CD4-positive, alpha-beta memory T cell (primary cell): ENCODE data around the gene STAT5A. TPM values are rescaled to one million over a fixed set of nuclear protein-coding genes. Genes with fewer than 3 reads are reported as not detected.
A peak's percentile ranks its signal among the peaks of the same experiment; 100 is the strongest.

Experiments used
- CTCF ChIA-PET: fragments of 350-600 bp; sonication (Branson Sonifier 250); formaldehyde crosslinking; loops from one replicate; lab custom pipeline; 2021; ENCODE audit warnings: inconsistent platforms; ENCODE audit not compliant: partially characterized antibody; lab: Charles Lee
- POLR2A ChIA-PET: fragments of 350-600 bp; sonication (Branson Sonifier 250); formaldehyde crosslinking; loops from one replicate; lab custom pipeline; 2021; ENCODE audit not compliant: partially characterized antibody; lab: Charles Lee
- DNase-seq, 5 donors: peaks; one replicate each; pipeline versions ENCODE4 v3.0.0 to v3.0.0-alpha.2; 2020 to 2022; ENCODE audit warnings: mixed read lengths in 1 of 5
- H3K27ac ChIP-seq: one replicate; pipeline ENCODE4 v1.7.0; 2013; ENCODE audit warnings: low read depth, low read length
- H3K27me3 ChIP-seq: 2 replicates; pipeline ENCODE4 v1.7.0; 2013; ENCODE audit warnings: mild to moderate bottlenecking, low read length, moderate library complexity; ENCODE audit not compliant: insufficient read depth
- H3K36me3 ChIP-seq: 2 replicates; pipeline ENCODE4 v1.7.0; 2013; ENCODE audit warnings: mild to moderate bottlenecking, low read length, moderate library complexity; ENCODE audit not compliant: insufficient read depth
- H3K4me1 ChIP-seq: 2 replicates; pipeline ENCODE4 v1.7.0; 2013; ENCODE audit warnings: mild to moderate bottlenecking, low read length, moderate library complexity; ENCODE audit not compliant: insufficient read depth
- H3K4me3 ChIP-seq, 2 donors: one replicate each; pipeline ENCODE4 v1.7.0; 2013; ENCODE audit warnings: low read length in 2 of 2, mild to moderate bottlenecking in 1 of 2
- H3K9me3 ChIP-seq, 2 donors: one replicate each; pipeline ENCODE4 v1.7.0; 2013; ENCODE audit warnings: low read length in 2 of 2, control low read depth in 1 of 2; ENCODE audit not compliant: control insufficient read depth in 1 of 2
- H3K27ac Mint-ChIP-seq, 7 donors: one replicate each; pipeline ENCODE4 v1.8.0; 2020 to 2021; ENCODE audit warnings: mixed read lengths in 7 of 7, mild to moderate bottlenecking in 6 of 7, inconsistent platforms in 3 of 7, moderate library complexity in 3 of 7
- H3K27me3 Mint-ChIP-seq, 2 donors: one replicate each; pipeline ENCODE4 v1.8.0; 2020 to 2021; ENCODE audit warnings: mixed read lengths in 2 of 2
- H3K36me3 Mint-ChIP-seq, 2 donors: one replicate each; pipeline ENCODE4 v1.8.0; 2020 to 2021; ENCODE audit warnings: mixed read lengths in 2 of 2, inconsistent platforms in 1 of 2, mild to moderate bottlenecking in 1 of 2
- H3K4me1 Mint-ChIP-seq, 4 donors: one replicate each; pipeline ENCODE4 v1.8.0; 2020 to 2021; ENCODE audit warnings: mixed read lengths in 4 of 4, mild to moderate bottlenecking in 1 of 4
- H3K4me3 Mint-ChIP-seq, 8 donors: one replicate each; pipeline ENCODE4 v1.8.0; 2020 to 2021; ENCODE audit warnings: mixed read lengths in 8 of 8, mild to moderate bottlenecking in 7 of 8, moderate library complexity in 6 of 8, inconsistent platforms in 3 of 8
- H3K9me3 Mint-ChIP-seq, 8 donors: one replicate each; pipeline ENCODE4 v1.8.0; 2020 to 2021; ENCODE audit warnings: mixed read lengths in 8 of 8, mild to moderate bottlenecking in 5 of 8, inconsistent platforms in 3 of 8, moderate library complexity in 1 of 8
- intact Hi-C: fragments of 100-400 bp; cut with micrococcal nuclease; formaldehyde crosslinking; loops from one replicate; pipeline ENCODE4 v1.15.1; 2023
- polyA plus RNA-seq, 2 donors: library from polyadenylated mRNA; unstranded; fragments of 300-500 nt; fragmentation: Illumina TruSeq; gene quantifications; one replicate each; pipeline ENCODE4 v1.2.3, GENCODE V29; 2021
- total RNA-seq, 2 experiments: library from RNA; stranded (reverse); gene quantifications; one replicate each; pipeline ENCODE4 v1.2.3, GENCODE V29; 2021

The STAT5A gene
- total and polyA plus RNA-seq, 4 experiments from 2014 or later: 66.7 to 133 (median 112) TPM

DNA sequence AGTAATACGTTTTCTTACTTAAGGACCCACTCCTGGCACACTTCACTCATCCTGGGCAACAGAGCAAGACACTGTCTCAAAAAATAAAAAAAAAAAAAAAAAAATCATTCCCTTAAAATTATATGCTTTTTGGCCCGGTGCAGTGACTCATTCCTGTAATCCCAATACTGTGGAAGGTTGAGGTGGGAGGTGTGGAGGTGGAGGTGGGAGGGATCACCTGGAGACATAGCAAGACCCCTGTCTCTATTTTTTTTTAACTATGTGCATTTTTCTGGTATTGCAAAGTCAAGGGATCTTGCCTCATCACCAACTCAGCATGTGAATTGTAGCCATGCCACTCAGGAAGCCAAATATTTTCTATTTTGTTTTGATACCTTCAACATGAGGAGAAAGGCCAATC lies 21.8 kb upstream of the STAT5A start:
- ChIA-PET POLR2A (interaction anchor here (1.7 to 13.6 kb wide), 4 partner anchors 9 to 23 kb away, joined by 6 to 286 read pairs (median 20); partner anchors contain the start of gene STAT5B), CTCF (interaction anchor here (0.9 kb wide), 1 partner anchor 8 kb away, joined by 3 read pairs; no protein-coding TSS in a partner anchor)
- DNase-seq: no peak
- Histone ChIP-seq H3K27ac (peak overlapping the region; percentile 92), H3K36me3 (no peaks in the 10 kb centered on the region), H3K27me3 (no peaks in the 10 kb centered on the region), H3K4me3 (no peak overlapping the region), H3K9me3 (no peaks in the 10 kb centered on the region), H3K4me1 (peaks cover 65% of the 10 kb centered on the region)
- Mint-ChIP-seq H3K27ac (peak overlapping the region; percentile 94 to 99 (median 95)), H3K4me3 (peak overlapping the region in 7 of 8 donors; percentile 5 to 82 (median 40)), H3K4me1 (peaks cover 34 to 65% (median 50%) of the 10 kb centered on the region in 4 donors), H3K36me3 (peaks cover 3 to 26% of the 10 kb centered on the region in 2 donors), H3K27me3 (no peaks in the 10 kb centered on the region), H3K9me3 (no peaks in the 10 kb centered on the region)
- intact Hi-C loops: no loop called here

DNA sequence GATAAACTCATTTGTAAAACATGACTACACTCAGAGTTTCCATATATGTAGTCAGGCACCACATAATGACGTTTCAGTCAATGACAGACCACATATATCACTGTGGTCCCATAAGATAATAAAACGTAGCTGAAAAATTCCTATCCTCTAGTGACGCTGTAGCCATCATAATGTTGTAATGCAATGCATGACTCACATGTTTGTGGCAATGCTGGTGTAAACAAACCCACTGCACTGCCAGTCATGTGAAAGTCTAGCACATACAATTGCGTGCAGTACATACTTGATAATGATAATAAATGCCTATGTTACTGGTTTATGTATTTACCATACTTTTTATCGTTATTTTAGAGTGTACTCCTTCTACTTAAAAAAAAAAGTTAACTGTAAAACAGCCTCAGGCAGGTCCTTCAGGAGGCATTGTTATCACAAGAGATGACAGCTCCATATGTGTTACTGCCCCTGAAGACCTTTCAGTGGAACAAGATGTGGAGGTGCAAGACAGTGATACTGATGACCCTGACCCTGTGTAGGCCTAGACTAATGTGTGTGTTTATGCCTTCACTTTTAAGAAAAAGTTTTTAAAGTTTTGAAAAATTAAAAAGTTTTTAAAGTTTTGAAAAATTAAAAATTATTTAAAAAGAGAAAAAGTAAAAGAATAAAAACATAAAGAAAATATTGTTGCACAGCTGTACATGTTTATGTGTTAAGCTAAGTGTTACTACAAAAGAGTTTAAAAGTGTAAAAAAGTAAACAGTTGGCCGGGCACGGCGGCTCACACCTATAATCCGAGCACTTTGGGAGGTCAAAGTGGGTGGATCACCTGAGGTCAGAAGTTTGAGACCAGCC lies 21.2 kb upstream of the STAT5A start:
- Histone ChIP-seq H3K4me1 (peaks cover 69% of the 10 kb centered on the region), H3K9me3 (no peaks in the 10 kb centered on the region), H3K4me3 (no peak overlapping the region), H3K27ac (peak overlapping the region; percentile 92), H3K36me3 (no peaks in the 10 kb centered on the region), H3K27me3 (no peaks in the 10 kb centered on the region)
- Mint-ChIP-seq H3K36me3 (peaks cover 3 to 26% of the 10 kb centered on the region in 2 donors), H3K4me3 (peak overlapping the region in 7 of 8 donors; percentile 5 to 82 (median 40)), H3K27ac (peak overlapping the region; percentile 94 to 99 (median 95)), H3K27me3 (no peaks in the 10 kb centered on the region), H3K4me1 (peaks cover 41 to 72% (median 56%) of the 10 kb centered on the region in 4 donors), H3K9me3 (no peaks in the 10 kb centered on the region)
- intact Hi-C loops: no loop called here
- CTCF ChIA-PET: interaction anchor here (2.8 kb wide), 1 partner anchor 45 kb away, joined by 11 read pairs; no protein-coding TSS in a partner anchor
- DNase-seq: peak; percentile 61 to 92 (median 77)
- POLR2A ChIA-PET: interaction anchor here (0.7 to 13.6 kb wide), 9 partner anchors 8 to 402 kb away, joined by 3 to 286 read pairs (median 6); partner anchors contain the start of genes STAT3, STAT5A and STAT5B

DNA sequence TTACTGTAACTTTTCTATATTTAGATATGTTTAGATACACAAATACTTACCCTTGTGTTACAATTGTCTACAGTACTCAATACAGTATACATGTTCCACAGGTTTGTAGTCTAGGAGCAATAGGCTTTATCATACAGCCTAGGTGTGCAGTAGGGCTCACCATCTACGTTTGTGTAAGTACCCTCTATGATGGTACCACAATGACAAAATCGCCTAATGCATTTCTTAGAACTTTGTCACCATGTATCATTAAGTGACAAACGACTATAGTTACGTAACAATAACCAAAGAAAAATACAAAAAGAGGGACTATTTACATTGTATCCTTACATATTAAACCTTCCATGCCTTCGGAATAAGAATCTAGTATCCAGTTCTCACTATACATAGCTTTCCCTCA lies 20.1 kb upstream of the STAT5A start:
- H3K36me3 Mint-ChIP-seq: peaks cover 3 to 26% of the 10 kb centered on the region in 2 donors
- no peaks in the 10 kb centered on the region for H3K9me3 Mint-ChIP-seq
- Histone ChIP-seq H3K27me3 (no peaks in the 10 kb centered on the region), H3K9me3 (no peaks in the 10 kb centered on the region), H3K4me3 (no peak overlapping the region), H3K36me3 (no peaks in the 10 kb centered on the region), H3K4me1 (peaks cover 73% of the 10 kb centered on the region), H3K27ac (peak overlapping the region; percentile 92)
- intact Hi-C loops: no loop called here
- peak overlapping the region in 7 of 8 donors; percentile 3 to 77 (median 59) for H3K4me3 Mint-ChIP-seq
- ChIA-PET POLR2A (interaction anchor here (0.8 to 13.6 kb wide), 8 partner anchors 7 to 120 kb away, joined by 4 to 286 read pairs (median 11); partner anchors contain the start of genes STAT3, STAT5A and STAT5B), CTCF (interaction anchor here (0.7 to 3.9 kb wide), 3 partner anchors 16 to 46 kb away, joined by 4 to 28 read pairs (median 11); no protein-coding TSS in a partner anchor)
- peak overlapping the region; percentile 84 to 100 (median 96) for H3K27ac Mint-ChIP-seq
- no peaks in the 10 kb centered on the region for H3K27me3 Mint-ChIP-seq
- peaks cover 46 to 80% (median 64%) of the 10 kb centered on the region in 4 donors for H3K4me1 Mint-ChIP-seq
- DNase-seq: no peak

DNA sequence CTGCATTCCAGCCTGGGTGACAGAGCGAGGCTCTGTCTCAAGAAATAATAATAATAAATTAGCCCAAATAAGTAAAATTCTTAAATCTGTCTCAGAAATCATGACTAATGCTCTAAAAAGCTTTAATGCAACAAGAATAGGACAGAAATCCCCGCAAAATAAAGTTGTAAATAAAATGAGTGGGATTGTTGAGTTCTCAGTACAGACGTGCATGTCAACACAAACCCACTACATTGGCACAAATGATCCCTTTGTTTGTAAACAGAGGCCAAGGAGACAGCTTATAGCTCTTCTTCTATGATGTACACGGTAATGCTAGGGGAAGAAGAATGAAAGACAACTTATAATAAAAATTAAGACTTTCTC lies 18.1 kb upstream of the STAT5A start:
- Mint-ChIP-seq H3K27me3 (no peaks in the 10 kb centered on the region), H3K9me3 (peaks cover 0 to 1% (median 0%) of the 10 kb centered on the region in 8 donors), H3K4me1 (peaks cover 53 to 93% (median 69%) of the 10 kb centered on the region in 4 donors), H3K36me3 (peaks cover 3 to 37% of the 10 kb centered on the region in 2 donors), H3K4me3 (peak overlapping the region in 7 of 8 donors; percentile 26 to 82 (median 65)), H3K27ac (peak overlapping the region; percentile 96 to 100 (median 99))
- Histone ChIP-seq H3K4me1 (peaks cover 82% of the 10 kb centered on the region), H3K27ac (peak overlapping the region; percentile 92), H3K9me3 (no peaks in the 10 kb centered on the region), H3K27me3 (no peaks in the 10 kb centered on the region), H3K4me3 (no peak overlapping the region), H3K36me3 (no peaks in the 10 kb centered on the region)
- intact Hi-C loops: loop anchor here (10.0 kb wide), 1 partner anchor 45 kb away; no protein-coding TSS in a partner anchor
- DNase-seq: no peak
- ChIA-PET POLR2A (interaction anchor here (0.6 to 13.6 kb wide), 4 partner anchors 9 to 117 kb away, joined by 3 to 286 read pairs (median 140); partner anchors contain the start of gene STAT5A), CTCF (interaction anchor here (1.3 to 3.9 kb wide), 3 partner anchors 21 to 91 kb away, joined by 4 to 28 read pairs (median 12); no protein-coding TSS in a partner anchor)

DNA sequence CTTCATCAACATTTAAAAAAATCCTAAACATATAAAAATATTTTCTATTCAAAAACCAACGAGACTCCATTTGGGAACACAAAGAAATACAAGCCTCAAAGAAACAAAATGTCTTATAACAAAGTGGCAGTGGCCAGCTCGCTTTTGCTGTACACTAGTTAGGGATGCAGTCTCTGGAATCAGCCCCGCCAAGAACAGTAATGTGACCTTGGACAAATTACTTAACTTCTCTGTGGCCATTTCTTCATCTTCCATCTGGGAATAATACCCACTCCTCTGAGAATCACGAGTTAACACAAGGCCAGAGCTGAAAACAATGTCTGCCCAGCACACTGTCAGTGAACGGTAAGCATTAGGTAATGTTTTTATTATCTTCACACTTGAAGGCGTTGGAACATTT lies 17.7 kb upstream of the STAT5A start:
- no peaks in the 10 kb centered on the region for H3K27me3 Mint-ChIP-seq

DNA sequence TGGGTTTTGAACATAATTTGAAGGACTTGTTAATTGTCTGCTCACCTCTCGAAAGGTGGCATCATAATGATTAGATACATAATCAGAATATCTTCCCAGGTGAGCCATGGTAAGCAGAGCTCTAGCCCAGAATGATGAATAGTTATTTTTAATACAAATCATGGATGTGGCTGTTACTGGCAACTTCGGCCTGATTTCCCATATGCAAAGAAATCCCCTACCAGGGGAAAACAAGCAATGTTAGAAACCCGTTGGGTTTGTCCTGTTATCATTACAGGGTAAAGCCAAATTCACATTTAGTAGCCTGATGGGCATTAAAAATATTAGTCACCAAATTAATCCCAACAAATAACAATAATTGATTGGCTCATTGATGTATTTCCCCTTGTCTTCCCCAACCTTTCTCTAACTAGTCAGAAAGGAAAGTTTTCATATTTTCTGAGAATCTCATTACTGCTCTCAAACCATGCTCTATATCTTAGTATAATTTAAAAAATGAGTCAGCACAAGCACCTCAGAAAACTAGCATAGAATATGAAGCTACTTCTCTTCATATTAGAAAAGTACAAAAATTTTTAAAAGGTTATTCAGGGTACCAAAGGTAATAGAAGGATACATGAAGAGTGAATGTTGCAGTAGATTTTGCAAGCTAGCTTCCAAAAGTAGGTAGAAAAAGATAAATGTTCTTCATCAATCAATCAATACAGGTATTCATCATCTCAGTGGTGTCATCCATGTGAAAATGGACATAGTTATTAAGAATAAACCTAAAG lies 17.1 kb upstream of the STAT5A start:
- Histone ChIP-seq H3K36me3 (no peaks in the 10 kb centered on the region), H3K4me1 (peaks cover 82% of the 10 kb centered on the region), H3K9me3 (no peaks in the 10 kb centered on the region), H3K27ac (peak overlapping the region; percentile 92), H3K4me3 (peak overlapping the region; percentile 45 to 87), H3K27me3 (no peaks in the 10 kb centered on the region)
- Mint-ChIP-seq H3K36me3 (peaks cover 7 to 40% of the 10 kb centered on the region in 2 donors), H3K27ac (peak overlapping the region; percentile 96 to 100 (median 99)), H3K27me3 (no peaks in the 10 kb centered on the region), H3K4me1 (peaks cover 53 to 93% (median 69%) of the 10 kb centered on the region in 4 donors), H3K9me3 (peaks cover 0 to 4% (median 0%) of the 10 kb centered on the region in 8 donors), H3K4me3 (peak overlapping the region; percentile 79 to 100 (median 98))
- DNase-seq: no peak
- intact Hi-C loops: loop anchor here (10.0 kb wide), 1 partner anchor 46 kb away; no protein-coding TSS in a partner anchor
- POLR2A ChIA-PET: interaction anchor here (1.1 to 13.6 kb wide), 5 partner anchors 15 to 117 kb away, joined by 3 to 286 read pairs (median 59); partner anchors contain the start of genes STAT3 and STAT5A
- CTCF ChIA-PET: interaction anchor here (1.1 to 3.9 kb wide), 4 partner anchors 10 to 59 kb away, joined by 3 to 28 read pairs (median 8); no protein-coding TSS in a partner anchor

More for the DNA sequence above, 17.7 kb upstream of the STAT5A start:
- Mint-ChIP-seq H3K4me3 (peak overlapping the region; percentile 26 to 100 (median 98)), H3K9me3 (peaks cover 0 to 4% (median 0%) of the 10 kb centered on the region in 8 donors), H3K36me3 (peaks cover 7 to 39% of the 10 kb centered on the region in 2 donors), H3K4me1 (peaks cover 53 to 93% (median 69%) of the 10 kb centered on the region in 4 donors), H3K27ac (peak overlapping the region; percentile 96 to 100 (median 99))
- intact Hi-C loops: loop anchor here (10.0 kb wide), 1 partner anchor 46 kb away; no protein-coding TSS in a partner anchor
- Histone ChIP-seq H3K27me3 (no peaks in the 10 kb centered on the region), H3K9me3 (no peaks in the 10 kb centered on the region), H3K4me1 (peaks cover 82% of the 10 kb centered on the region), H3K4me3 (no peak overlapping the region), H3K36me3 (no peaks in the 10 kb centered on the region), H3K27ac (peak overlapping the region; percentile 92)
- DNase-seq: no peak
- ChIA-PET CTCF (interaction anchor here (1.1 to 3.9 kb wide), 3 partner anchors 22 to 59 kb away, joined by 3 to 28 read pairs (median 12); no protein-coding TSS in a partner anchor), POLR2A (interaction anchor here (1.1 to 13.6 kb wide), 4 partner anchors 9 to 20 kb away, joined by 3 to 286 read pairs (median 140); partner anchors contain the start of gene STAT5A)
